GM10266 (cell line): Measurements from ENCODE around the gene TMEM132D.

Source experiments
- DNase-seq: peaks from one replicate; pipeline ENCODE4 v3.0.0; 2012; ENCODE audit errors: extremely low spot score
- TF ChIP-seq, protein P1 (sequence below): IDR thresholded peaks from 2 replicates; pipeline ENCODE4 v1.5.1; 2012; ENCODE audit warnings: mild to moderate bottlenecking, low read depth; ENCODE audit not compliant: control insufficient read depth, insufficient read depth; ENCODE audit errors: missing control alignments

TMEM132D gene

DNA sequence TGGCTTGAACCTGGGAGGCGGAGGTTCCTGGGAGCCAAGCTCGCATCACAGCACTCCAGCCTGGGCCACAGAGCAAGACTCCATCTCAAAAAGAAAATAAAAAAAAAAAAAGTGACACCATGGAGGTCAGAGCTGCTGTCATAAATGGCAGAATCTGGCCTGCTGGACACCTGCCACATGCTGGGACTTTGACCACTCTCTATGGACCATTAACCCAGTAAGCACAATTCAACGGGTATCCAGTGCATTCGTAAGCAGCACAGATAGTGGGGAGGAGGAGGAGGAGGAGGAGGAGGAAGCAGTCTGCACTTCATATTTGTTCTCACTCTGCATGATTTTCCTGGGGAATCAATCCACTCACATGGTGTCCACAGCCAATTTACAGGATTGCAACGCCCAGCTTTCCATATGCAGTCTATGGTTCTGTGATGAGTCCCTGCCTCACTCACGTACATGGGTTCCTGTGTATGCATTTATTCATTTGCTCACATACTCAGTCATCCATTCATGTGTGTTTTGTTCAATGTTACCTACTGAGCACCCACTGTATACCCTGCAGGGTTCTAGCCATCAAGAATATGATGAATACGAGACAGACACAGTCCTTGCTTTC, 723.8 kb downstream of the TMEM132D start:
- DNase-seq, result no peak
- TF ChIP-seq, protein P1, sequence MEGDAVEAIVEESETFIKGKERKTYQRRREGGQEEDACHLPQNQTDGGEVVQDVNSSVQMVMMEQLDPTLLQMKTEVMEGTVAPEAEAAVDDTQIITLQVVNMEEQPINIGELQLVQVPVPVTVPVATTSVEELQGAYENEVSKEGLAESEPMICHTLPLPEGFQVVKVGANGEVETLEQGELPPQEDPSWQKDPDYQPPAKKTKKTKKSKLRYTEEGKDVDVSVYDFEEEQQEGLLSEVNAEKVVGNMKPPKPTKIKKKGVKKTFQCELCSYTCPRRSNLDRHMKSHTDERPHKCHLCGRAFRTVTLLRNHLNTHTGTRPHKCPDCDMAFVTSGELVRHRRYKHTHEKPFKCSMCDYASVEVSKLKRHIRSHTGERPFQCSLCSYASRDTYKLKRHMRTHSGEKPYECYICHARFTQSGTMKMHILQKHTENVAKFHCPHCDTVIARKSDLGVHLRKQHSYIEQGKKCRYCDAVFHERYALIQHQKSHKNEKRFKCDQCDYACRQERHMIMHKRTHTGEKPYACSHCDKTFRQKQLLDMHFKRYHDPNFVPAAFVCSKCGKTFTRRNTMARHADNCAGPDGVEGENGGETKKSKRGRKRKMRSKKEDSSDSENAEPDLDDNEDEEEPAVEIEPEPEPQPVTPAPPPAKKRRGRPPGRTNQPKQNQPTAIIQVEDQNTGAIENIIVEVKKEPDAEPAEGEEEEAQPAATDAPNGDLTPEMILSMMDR, result no peak

DNA sequence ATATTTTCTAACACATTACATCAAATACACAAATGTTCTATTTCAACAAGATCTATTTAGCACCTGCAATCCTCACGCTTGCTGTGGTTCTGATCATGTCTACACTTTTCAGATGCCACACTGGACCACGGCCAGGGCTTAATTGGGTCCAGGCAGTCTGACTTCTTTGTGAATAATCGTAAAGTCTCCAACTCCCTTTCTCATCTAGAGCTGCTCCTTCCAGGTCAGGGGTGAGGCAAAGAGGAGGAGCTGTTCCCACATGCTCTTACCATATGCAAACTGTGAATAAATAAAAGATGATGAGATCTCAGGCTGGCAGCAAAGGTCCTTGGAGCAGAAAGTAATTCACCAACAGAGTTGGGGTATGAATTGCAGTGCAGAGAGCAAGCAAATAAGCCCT, 733.9 kb downstream of the TMEM132D start:
- TF ChIP-seq, protein P1, result no peak
- DNase-seq, result no peak

DNA sequence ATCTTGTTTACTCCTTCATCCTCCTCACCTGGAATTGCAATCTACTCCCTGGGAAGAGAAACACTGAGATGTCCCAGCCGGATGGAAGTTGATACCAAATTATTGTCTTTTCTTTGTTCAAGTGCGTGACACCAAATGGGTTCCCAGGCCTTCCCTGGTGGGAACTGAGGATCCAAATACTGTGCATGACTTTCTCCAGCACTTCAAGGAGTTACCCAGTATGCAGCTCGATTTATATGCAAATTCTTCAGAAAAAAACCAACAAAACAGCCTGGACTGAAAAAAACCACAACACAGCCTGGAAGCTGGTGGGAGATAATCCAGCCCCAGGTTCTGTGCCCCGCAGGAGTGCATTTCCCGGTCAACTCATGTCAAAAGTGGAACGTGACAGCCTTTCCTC, 740.0 kb downstream of the TMEM132D start:
- DNase-seq, result no peak
- TF ChIP-seq, protein P1, result no peak

DNA sequence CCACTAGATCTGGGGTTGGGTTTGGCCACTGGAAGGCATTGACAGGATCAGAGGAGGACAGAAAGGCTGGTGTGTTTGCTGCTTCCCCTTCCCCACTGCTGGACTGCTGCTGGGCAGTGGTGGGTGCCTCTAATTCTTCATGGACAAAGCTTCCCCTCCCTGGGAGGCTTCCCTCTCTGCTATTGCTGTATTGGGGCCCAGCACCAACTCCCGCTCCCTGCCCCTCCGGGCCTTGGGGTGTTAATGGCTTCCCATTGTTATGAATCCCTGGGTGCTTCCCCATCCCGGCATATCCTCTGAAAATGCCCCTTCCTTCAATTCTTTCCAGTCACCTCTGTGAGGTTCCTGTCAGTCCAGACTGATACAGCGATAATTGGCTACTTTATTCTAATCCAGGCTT, 740.4 kb downstream of the TMEM132D start:
- no peak for DNase-seq
- TF ChIP-seq, protein P1, result no peak

DNA sequence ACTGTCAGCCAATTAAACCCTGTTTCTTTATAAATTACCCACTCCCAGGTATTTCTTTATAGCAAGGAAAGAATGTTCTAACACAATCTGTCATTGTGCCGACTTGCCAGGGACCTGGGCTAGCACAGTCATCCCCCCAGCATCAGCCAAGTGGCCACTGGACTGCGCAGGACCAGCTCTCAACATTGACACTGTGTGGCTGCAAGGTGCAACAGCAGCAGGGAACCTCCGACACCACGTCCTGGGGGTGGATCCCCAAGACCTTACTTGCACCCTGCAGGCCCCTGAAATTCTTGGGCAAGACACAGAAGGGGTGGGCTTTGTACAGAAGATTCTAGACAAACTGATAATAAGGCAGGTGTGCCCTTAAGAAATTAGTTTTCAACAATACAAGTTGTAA, 741.0 kb downstream of the TMEM132D start:
- TF ChIP-seq, protein P1, result no peak
- no peak for DNase-seq

DNA sequence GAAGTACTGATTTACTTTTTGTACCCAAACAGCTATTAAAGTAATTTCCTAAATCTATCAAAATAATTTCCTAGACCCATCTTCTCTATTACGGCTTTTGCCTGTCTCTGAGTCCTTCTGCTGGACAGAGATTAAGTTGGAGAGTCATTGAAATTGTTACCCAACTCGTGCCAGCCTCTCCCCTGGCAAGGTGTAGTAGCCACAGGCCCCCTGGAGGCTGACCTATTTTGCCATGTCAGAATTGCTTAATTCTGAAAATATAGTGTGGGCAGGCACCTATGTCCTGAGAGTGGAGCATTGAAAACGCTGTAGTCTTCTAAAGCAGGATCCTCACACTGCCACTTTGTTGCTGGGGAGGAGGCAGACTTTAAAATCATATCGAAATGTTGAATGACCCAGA, 742.3 kb downstream of the TMEM132D start:
- no peak for DNase-seq
- TF ChIP-seq, protein P1, result no peak

DNA sequence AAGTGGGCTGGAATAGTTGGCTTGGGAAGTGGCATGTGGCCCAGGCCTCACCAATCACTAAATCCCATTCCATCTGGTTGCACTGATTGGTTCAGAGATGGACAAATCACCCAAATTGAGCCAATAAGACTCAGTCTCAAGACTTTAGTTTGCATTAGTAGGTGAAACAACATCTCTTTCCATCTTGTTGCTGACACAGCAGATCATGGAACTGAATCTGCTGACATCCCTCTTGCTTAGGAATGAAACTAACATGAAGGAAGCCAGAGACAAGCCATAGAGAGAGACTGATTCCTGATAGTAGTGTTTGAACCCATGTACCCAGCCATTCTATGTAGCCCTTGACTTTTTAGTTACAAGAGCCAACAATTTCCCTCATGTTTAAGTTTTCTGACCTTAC, 743.5 kb downstream of the TMEM132D start:
- TF ChIP-seq, protein P1, result no peak
- no peak for DNase-seq
